HepG2 (cell line): Measurements from ENCODE around the gene PDGFB. TPM values are rescaled to one million over a fixed set of nuclear protein-coding genes. Genes with fewer than 3 reads are reported as not detected.

ENCODE experiments used
- ATAC-seq: fragments of 200-7000 bp; cut with Tn5 transposase; 3 replicates; pipeline ENCODE4 v1.9.1; 2020; ENCODE audit warnings: mild to moderate bottlenecking, moderate library complexity
- BruUV-seq: library from RNA; stranded (reverse); fragments of 400-500 nt; replicated peaks from 2 replicates; lab custom pipeline; 2021; lab: Mats Ljungman, UMichigan
- CTCF ChIA-PET: fragments of 300-600 bp; formaldehyde crosslinking; extraction: SDS; loops from one replicate; lab custom pipeline; 2021; ENCODE audit warnings: low total read pairs, inconsistent platforms, low intra/inter-chr PET ratio; lab: Yijun Ruan, JAX
- POLR2A ChIA-PET: fragments of 350-600 bp; sonication (Branson Sonifier 250); formaldehyde crosslinking; loops from one replicate; lab custom pipeline; 2020; ENCODE audit warnings: antibody characterized with exemption, inconsistent platforms; lab: Yijun Ruan, JAX
- DNase-seq: peaks from one replicate; pipeline ENCODE4 v3.0.0-alpha.2; 2015; ENCODE audit warnings: low spot score
- FAIRE-seq: peaks from 3 replicates; lab custom pipeline; 2011; peaks lifted over from hg19 to GRCh38; lab: Jason Lieb, UNC
- H2AFZ ChIP-seq: one replicate; pipeline ENCODE4 v1.6.1; 2011; ENCODE audit warnings: low read length, inconsistent platforms
- H3K27ac ChIP-seq: fragments of 300-600 bp; 3 replicates; pipeline ENCODE4 v1.8.0; 2011; ENCODE audit warnings: mixed run types, mild to moderate bottlenecking, mixed read lengths, low read length, inconsistent platforms; ENCODE audit not compliant: insufficient read depth; ENCODE audit errors: extremely low read length
- H3K27me3 ChIP-seq, 2 experiments: fragments of 200-600 bp in 1 of 2; 2 replicates in 1 of 2; 3 replicates in 1 of 2; pipeline versions ENCODE4 v1.6.0 to v1.8.0; 2011; ENCODE audit warnings: low read length in 2 of 2, mild to moderate bottlenecking in 2 of 2, moderate library complexity in 2 of 2, inconsistent platforms in 1 of 2; ENCODE audit not compliant: insufficient read depth in 2 of 2, control insufficient read depth in 1 of 2
- H3K36me3 ChIP-seq, 2 experiments: fragments of 200-600 bp in 1 of 2; replicated peaks in 1 of 2; 2 replicates in 1 of 2; 3 replicates in 1 of 2; pipeline versions ENCODE4 v1.5.1 to v1.8.0; 2011; ENCODE audit warnings: low read length in 2 of 2, inconsistent platforms in 1 of 2; ENCODE audit not compliant: insufficient read depth in 2 of 2, control insufficient read depth in 1 of 2
- H3K4me1 ChIP-seq: 2 replicates; pipeline ENCODE4 v1.5.1; 2012; ENCODE audit warnings: low read length, inconsistent platforms; ENCODE audit not compliant: insufficient read depth
- H3K4me2 ChIP-seq: 2 replicates; pipeline ENCODE4 v1.6.0; 2011; ENCODE audit warnings: low read depth, low read length, inconsistent platforms
- H3K4me3 ChIP-seq, 3 experiments: fragments of 200-600 bp in 1 of 3; sonication (generic), shearing (Covaris generic) in 1 of 3; replicated peaks in 1 of 3; 2 replicates each; pipeline ENCODE4 v1.5.1; 2011 to 2016; ENCODE audit warnings: low read length in 3 of 3, inconsistent platforms in 2 of 3, low read depth in 2 of 3, mild to moderate bottlenecking in 2 of 3, control low read depth in 1 of 3, mixed read lengths in 1 of 3; ENCODE audit not compliant: insufficient read depth in 1 of 3
- H3K79me2 ChIP-seq: one replicate; pipeline ENCODE4 v1.6.1; 2011; ENCODE audit warnings: low read length, inconsistent platforms; ENCODE audit not compliant: insufficient read depth
- H3K9ac ChIP-seq: 2 replicates; pipeline ENCODE4 v1.6.0; 2011; ENCODE audit warnings: mild to moderate bottlenecking, low read depth, low read length, inconsistent platforms; ENCODE audit not compliant: insufficient read depth
- H3K9me3 ChIP-seq: 2 replicates; pipeline ENCODE4 v1.5.1; 2012; ENCODE audit warnings: mild to moderate bottlenecking, low read length
- H4K20me1 ChIP-seq: 2 replicates; pipeline ENCODE4 v1.6.0; 2011; ENCODE audit warnings: inconsistent platforms, mild to moderate bottlenecking, low read length, moderate library complexity; ENCODE audit not compliant: insufficient read depth
- BCL3 ChIP-seq: sonication (generic); formaldehyde crosslinking; IDR thresholded peaks from 2 replicates; pipeline ENCODE4 v1.5.1; 2020; ENCODE audit warnings: mild to moderate bottlenecking, missing genetic modification reagents, moderate library complexity
- NONO ChIP-seq, 2 experiments: fragments of 450-650 bp in 1 of 2; sonication (generic) in 1 of 2; formaldehyde crosslinking in 1 of 2; IDR thresholded peaks in 1 of 2; conservative IDR thresholded peaks in 1 of 2; 2 replicates each; pipeline versions ENCODE4 v1.6.1 to v1.8.0; 2017 to 2022; ENCODE audit warnings: mild to moderate bottlenecking in 1 of 2, missing genetic modification reagents in 1 of 2, moderate library complexity in 1 of 2
- XRCC5 ChIP-seq: fragments of 200-400 bp; formaldehyde crosslinking; optimal IDR thresholded peaks from 2 replicates; pipeline ENCODE3; 2017; ENCODE audit warnings: mild to moderate bottlenecking, low read length
- ZBTB38 ChIP-seq: sonication (generic); formaldehyde crosslinking; IDR thresholded peaks from 2 replicates; pipeline ENCODE4 v1.5.1; 2020; ENCODE audit warnings: mild to moderate bottlenecking, missing genetic modification reagents
- ZNF629 ChIP-seq: sonication (generic); formaldehyde crosslinking; conservative IDR thresholded peaks from 2 replicates; pipeline ENCODE4 v1.5.0; 2020; ENCODE audit warnings: missing genetic modification reagents
- WGBS: methylation state at CpG from one replicate; pipeline ENCODE4 v1.1.6; 2017; ENCODE audit warnings: low lambda C conversion rate; 5-methylcytosine and 5-hydroxymethylcytosine counted together
- in situ Hi-C: cut with HindIII; loops from 2 replicates; pipeline ENCODE4 v1.10.0; 2017; ENCODE audit warnings: low pct_unique_long_range_greater_than_20kb; ENCODE audit not compliant: extremely low pct_ligation_motif_present
- intact Hi-C: fragments of 100-400 bp; cut with micrococcal nuclease; formaldehyde crosslinking; loops from one replicate; pipeline ENCODE4 v1.10.0; 2022; ENCODE audit not compliant: unreplicated experiment
- polyA plus RNA-seq, 8 experiments: library from polyadenylated mRNA; depleted of rRNA in 3 of 8; stranded (reverse) in 7 of 8; unstranded in 1 of 8; fragments of >200 nt; fragmentation: Illumina TruSeq in 4 of 8; extraction: Trizol in 4 of 8; gene quantifications; 2 replicates each; pipeline versions ENCODE4 v1.2.1 to v1.2.3, GENCODE V29; 2011 to 2016; ENCODE audit warnings: low read depth in 4 of 8, missing spikeins in 1 of 8, mixed read lengths in 1 of 8; ENCODE audit not compliant: insufficient read depth in 1 of 8
- total RNA-seq, 5 experiments: library from RNA; depleted of rRNA; stranded (reverse); fragments of >200 nt; fragmentation: Illumina TruSeq; extraction: Trizol; gene quantifications; 2 replicates each; pipeline ENCODE4 v1.2.3, GENCODE V29; 2016; ENCODE audit warnings: low read depth in 1 of 5

The PDGFB gene
- total and polyA plus RNA-seq, 2 of the 13 experiments (the other 11 are each of a cell fraction or from before 2014, with no cell fraction given) = 1.4 to 10.1 TPM

- H3K9me3 ChIP-seq = no peaks in the 10 kb centered on the region
- no TSS peak for BruUV-seq
- peaks cover 21% of the 10 kb centered on the region for H3K4me1 ChIP-seq
- no peak overlapping the region for H2AFZ ChIP-seq
- intact Hi-C loops (no loop called here), in situ Hi-C loops (no loop called here)
- POLR2A ChIA-PET = interaction anchor here (3.1 kb wide), 1 partner anchor 8 kb away, joined by 41 read pairs; no protein-coding TSS in a partner anchor
- H3K36me3 ChIP-seq = peaks cover 5 to 11% of the 10 kb centered on the region in 2 experiments; a peak in 4 of 5 replicates
- 95% methylated on average over 9 of the region's 9 CpGs for WGBS
- no peaks in the 10 kb centered on the region for H3K27me3 ChIP-seq
- H3K4me3 ChIP-seq = no peak overlapping the region
- CTCF ChIA-PET = no interaction called here
- H4K20me1 ChIP-seq = peaks cover 11% of the 10 kb centered on the region
- FAIRE-seq = no peak
- no peaks in the 10 kb centered on the region for H3K79me2 ChIP-seq
- no peak overlapping the region for H3K27ac ChIP-seq
- no peak for ATAC-seq
- H3K9ac ChIP-seq = no peak overlapping the region
- H3K4me2 ChIP-seq = no peak overlapping the region
- DNase-seq = no peak
- TF ChIP-seq NONO (IDR thresholded peaks at IDR 0.05) = no peak
- TF ChIP-seq NONO (CRISPR knock-in tag; conservative IDR thresholded peaks at IDR 0.05) = no peak
- TF ChIP-seq ZNF629 = 0 out of 2 replicates have a peak, but pooled peaks have one; percentile 25
- TF ChIP-seq BCL3 = no peak
These were observed 12.5 kb downstream of the PDGFB start for GRCh38 chr22:39232246-39232645.

GRCh38 chr22:39231197-39231950 lies 13.4 kb downstream of the PDGFB start:
- CTCF ChIA-PET = no interaction called here
- in situ Hi-C loops = no loop called here
- H3K27ac ChIP-seq = no peak overlapping the region

More at GRCh38 chr22:39231197-39231950, 13.4 kb downstream of the PDGFB start:
- POLR2A ChIA-PET = interaction anchor here (1.4 to 3.1 kb wide), 4 partner anchors 9 to 87 kb away, joined by 3 to 41 read pairs (median 4); partner anchors contain the start of gene PDGFB
- peak; percentile 50; the same call in 1 of the 2 replicates for TF ChIP-seq ZBTB38 (CRISPR knock-in tag)
- no peak for TF ChIP-seq XRCC5
- TF ChIP-seq, all 625 proteins: peak for 1
- no peak for ATAC-seq
- Histone ChIP-seq H3K27me3 (no peaks in the 10 kb centered on the region), H3K9ac (no peak overlapping the region), H3K4me1 (peaks cover 21% of the 10 kb centered on the region), H3K36me3 (peaks cover 5 to 16% of the 10 kb centered on the region in 2 experiments; a peak in 4 of 5 replicates), H2AFZ (no peak overlapping the region), H3K4me3 (no peak overlapping the region), H3K9me3 (no peaks in the 10 kb centered on the region), H3K79me2 (no peaks in the 10 kb centered on the region), H4K20me1 (peaks cover 11% of the 10 kb centered on the region), H3K4me2 (no peak overlapping the region)
- no TSS peak for BruUV-seq
- WGBS = 98% methylated on average over 21 of the region's 37 CpGs
- FAIRE-seq = no peak
- no peak for DNase-seq
- intact Hi-C loops = no loop called here
